ENCODE data around the gene ZNF157. TPM values are rescaled to one million over a fixed set of nuclear protein-coding genes. Genes with fewer than 3 reads are reported as not detected.
"Not testable (repeated sequence)": the region's sequence is repeated elsewhere in the genome, so short reads cannot be mapped to it uniquely, and the experiment has no call there.

The ZNF157 gene
- 1 to 10 TPM in 3 of 4 donors, under 1 TPM in 1; 0.89 to 2.0 (median 1.2) TPM for total RNA-seq

DNA sequence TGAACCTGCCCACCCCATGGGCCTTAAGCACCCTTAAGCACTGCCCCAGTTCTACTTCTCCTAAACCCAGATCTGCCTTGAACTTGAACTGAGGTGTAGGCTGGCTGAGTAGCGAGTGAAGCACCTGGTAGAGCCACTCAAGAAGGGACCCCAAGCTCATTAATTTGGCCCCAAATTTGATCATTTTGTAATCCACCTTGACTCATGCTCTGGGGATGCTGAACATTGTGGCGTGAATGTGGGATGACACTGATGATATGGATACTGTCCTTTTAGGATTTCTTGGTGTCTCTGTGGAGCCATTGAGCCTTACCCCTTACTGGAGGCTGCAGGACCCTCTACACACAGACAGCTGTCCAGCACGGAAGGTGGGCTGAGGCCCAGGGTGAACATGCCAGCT, at the start of gene ZNF157:
Gene ZNF157, plus strand, starts transcription at position 301 of the 400 bp plus-strand sequence. Its CDS starts 91 bp downstream, at position 392.
- intact Hi-C loops (cut with DNase I) = no loop called here
- H3K27me3 ChIP-seq = no peaks in the 10 kb centered on the region
- H3K9me3 ChIP-seq = no peaks in the 10 kb centered on the region
- no peaks in the 10 kb centered on the region for H3K36me3 ChIP-seq
- H3K4me1 ChIP-seq = no peaks in the 10 kb centered on the region
- H3K27ac ChIP-seq = no peak within 1 kb of the TSS
- H3K4me3 ChIP-seq (replicated peaks in 1 of 3) = no peak within 1 kb of the TSS
- no peak for TF ChIP-seq POLR2A (IDR thresholded peaks at IDR 0.05)
- TF ChIP-seq, protein P1, sequence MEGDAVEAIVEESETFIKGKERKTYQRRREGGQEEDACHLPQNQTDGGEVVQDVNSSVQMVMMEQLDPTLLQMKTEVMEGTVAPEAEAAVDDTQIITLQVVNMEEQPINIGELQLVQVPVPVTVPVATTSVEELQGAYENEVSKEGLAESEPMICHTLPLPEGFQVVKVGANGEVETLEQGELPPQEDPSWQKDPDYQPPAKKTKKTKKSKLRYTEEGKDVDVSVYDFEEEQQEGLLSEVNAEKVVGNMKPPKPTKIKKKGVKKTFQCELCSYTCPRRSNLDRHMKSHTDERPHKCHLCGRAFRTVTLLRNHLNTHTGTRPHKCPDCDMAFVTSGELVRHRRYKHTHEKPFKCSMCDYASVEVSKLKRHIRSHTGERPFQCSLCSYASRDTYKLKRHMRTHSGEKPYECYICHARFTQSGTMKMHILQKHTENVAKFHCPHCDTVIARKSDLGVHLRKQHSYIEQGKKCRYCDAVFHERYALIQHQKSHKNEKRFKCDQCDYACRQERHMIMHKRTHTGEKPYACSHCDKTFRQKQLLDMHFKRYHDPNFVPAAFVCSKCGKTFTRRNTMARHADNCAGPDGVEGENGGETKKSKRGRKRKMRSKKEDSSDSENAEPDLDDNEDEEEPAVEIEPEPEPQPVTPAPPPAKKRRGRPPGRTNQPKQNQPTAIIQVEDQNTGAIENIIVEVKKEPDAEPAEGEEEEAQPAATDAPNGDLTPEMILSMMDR (IDR thresholded peaks at IDR 0.05) = no peak
- 100% methylated on average over 2 of the region's 3 CpGs for WGBS, 2 donors
- no peak for DNase-seq

DNA sequence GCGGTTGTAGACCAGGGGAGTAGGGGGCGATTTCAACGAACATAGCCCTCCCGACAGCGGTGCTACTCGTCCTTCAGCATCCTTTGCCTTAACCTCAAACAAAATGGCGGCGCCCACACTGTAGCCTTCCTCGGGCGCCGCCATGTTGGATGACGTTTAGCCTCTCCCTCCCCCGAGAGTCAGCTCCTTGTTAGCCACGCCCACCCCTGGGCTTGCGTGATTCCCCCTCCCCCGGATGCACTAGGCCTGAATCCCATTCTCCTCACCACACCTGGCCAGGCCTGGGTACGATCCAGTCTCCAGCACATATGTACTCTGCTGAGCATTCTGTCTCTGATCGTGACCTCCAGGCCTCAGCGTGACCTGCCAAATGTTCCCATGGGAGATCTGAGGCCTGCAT, 49.0 kb upstream of the ZNF157 start:
- no peaks in the 10 kb centered on the region for H3K4me1 ChIP-seq
- H3K36me3 ChIP-seq = no peaks in the 10 kb centered on the region
- no peak overlapping the region for H3K27ac ChIP-seq
- H3K27me3 ChIP-seq = no peaks in the 10 kb centered on the region
- peak in 1 of 2 donors; percentile 33 for TF ChIP-seq POLR2A (IDR thresholded peaks at IDR 0.05)
- TF ChIP-seq, protein P1 (IDR thresholded peaks at IDR 0.05) = no peak
- H3K9me3 ChIP-seq = no peaks in the 10 kb centered on the region
- H3K4me3 ChIP-seq (replicated peaks in 1 of 3) = no peak overlapping the region
- peak; percentile 76 to 79 for DNase-seq
- WGBS, 2 donors = 26 to 31% methylated on average over 8 to 13 of the region's 19 CpGs
- intact Hi-C loops (cut with DNase I) = no loop called here

DNA sequence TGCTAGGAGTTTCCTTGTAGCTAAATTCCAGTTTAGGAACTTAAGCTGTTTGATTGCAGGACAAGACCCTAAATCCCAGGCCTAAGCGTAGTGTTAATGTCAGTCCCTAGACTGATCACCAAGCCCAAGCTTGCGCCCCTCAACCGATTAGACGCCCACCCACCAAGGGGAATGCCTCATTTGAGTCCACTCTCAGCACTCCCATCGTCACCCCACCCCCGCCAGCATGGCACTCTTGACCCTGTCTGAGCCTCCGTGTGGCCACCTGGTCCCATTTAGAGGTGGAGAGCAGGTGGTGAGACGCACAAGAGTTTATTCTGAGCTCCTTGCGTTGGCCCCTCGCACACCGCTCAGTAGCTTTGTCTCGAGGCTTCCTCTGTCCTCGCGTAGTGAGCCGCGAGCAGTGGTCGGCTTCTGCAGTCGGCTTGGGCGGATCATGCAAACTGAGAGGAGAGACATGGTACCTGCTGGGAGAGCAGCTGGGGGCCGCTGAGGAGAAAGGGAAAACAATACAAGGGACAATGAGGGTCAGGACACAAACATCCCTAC, 48.5 kb upstream of the ZNF157 start:
- TF ChIP-seq, protein P1 (IDR thresholded peaks at IDR 0.05) = no peak
- TF ChIP-seq POLR2A (IDR thresholded peaks at IDR 0.05) = no peak
- no peak overlapping the region for H3K4me3 ChIP-seq (replicated peaks in 1 of 3)
- WGBS, 2 donors = 60 to 84% methylated on average over 1 to 14 of the region's 20 CpGs

DNA sequence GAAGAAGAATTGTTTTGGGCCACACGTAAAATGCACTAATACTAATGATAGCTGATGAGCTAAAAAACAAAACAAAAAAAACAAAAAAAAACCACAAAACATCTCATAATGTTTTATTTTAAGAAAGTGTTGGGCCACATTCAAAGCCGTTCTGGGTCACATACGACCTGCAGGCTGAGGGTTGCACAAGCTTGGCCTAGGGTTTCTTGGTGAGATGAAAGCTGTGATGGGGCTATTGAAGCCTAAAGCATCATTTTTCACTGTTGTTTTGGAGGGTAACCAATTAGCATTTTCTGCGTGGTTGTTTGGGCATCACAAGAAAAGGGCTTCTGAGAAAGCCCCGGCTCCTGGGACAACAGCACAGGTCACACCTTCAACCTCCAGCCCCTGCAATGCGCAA, 42.5 kb upstream of the ZNF157 start:
- H3K4me3 ChIP-seq (replicated peaks in 1 of 3) = no peak overlapping the region
- no peak overlapping the region for H3K27ac ChIP-seq
- WGBS, 2 donors = 81 to 86% methylated on average over 5 to 6 of the region's 6 CpGs
- intact Hi-C loops (cut with DNase I) = no loop called here
- no peaks in the 10 kb centered on the region for H3K36me3 ChIP-seq
- TF ChIP-seq, protein P1 (IDR thresholded peaks at IDR 0.05) = no peak
- TF ChIP-seq POLR2A (IDR thresholded peaks at IDR 0.05) = no peak
- H3K4me1 ChIP-seq = no peaks in the 10 kb centered on the region
- no peaks in the 10 kb centered on the region for H3K27me3 ChIP-seq
- H3K9me3 ChIP-seq = no peaks in the 10 kb centered on the region
- no peak for DNase-seq

More for the DNA sequence above, 48.5 kb upstream of the ZNF157 start:
- intact Hi-C loops (cut with DNase I) = no loop called here
- Histone ChIP-seq H3K4me1 (no peaks in the 10 kb centered on the region), H3K36me3 (no peaks in the 10 kb centered on the region), H3K9me3 (no peaks in the 10 kb centered on the region), H3K27me3 (no peaks in the 10 kb centered on the region), H3K27ac (no peak overlapping the region)
- no peak for DNase-seq

DNA sequence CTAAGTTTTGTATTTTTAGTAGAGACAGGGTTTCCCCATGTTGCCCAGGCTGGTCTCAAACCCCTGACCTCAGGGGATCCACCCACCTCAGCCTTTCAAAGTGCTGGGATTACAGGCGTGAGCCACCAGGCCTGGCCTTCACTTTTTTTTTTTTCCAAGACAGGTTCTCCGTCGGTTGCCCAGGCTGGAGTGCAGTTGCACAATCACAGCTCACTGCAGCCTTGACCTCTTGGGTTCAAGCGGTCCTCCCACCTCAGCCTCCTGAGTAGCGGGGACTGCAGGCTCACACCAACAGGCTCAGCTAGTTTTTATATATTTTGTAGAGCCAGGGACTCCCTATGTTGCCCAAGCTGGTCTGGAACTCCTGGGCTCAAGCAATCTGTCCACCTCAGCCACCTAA, 37.6 kb upstream of the ZNF157 start:
- H3K27ac ChIP-seq; H3K9me3 ChIP-seq; DNase-seq; intact Hi-C loops (cut with DNase I); H3K4me1 ChIP-seq; H3K36me3 ChIP-seq; H3K27me3 ChIP-seq; H3K4me3 ChIP-seq (replicated peaks in 1 of 3): not testable (repeated sequence)
- WGBS, 2 donors = 95 to 97% methylated on average over 5 of the region's 5 CpGs
